B cell (primary cell): Measurements from ENCODE around the gene SLC48A1. TPM values are rescaled to one million over a fixed set of nuclear protein-coding genes. Genes with fewer than 3 reads are reported as not detected.

Source experiments
- ATAC-seq: fragments of 200-7000 bp; cut with Tn5 transposase; one replicate; pipeline ENCODE4 v1.10.0; 2021; ENCODE audit warnings: low read depth, mild to moderate bottlenecking, moderate number of reproducible peaks, moderate library complexity
- CTCF ChIA-PET: fragments of 350-600 bp; sonication (Branson Sonifier 250); formaldehyde crosslinking; loops from one replicate; lab custom pipeline; 2021; ENCODE audit warnings: antibody characterized with exemption, inconsistent platforms; lab: Charles Lee
- POLR2A ChIA-PET: fragments of 350-600 bp; sonication (Branson Sonifier 250); formaldehyde crosslinking; loops from one replicate; lab custom pipeline; 2021; ENCODE audit warnings: antibody characterized with exemption; lab: Charles Lee
- DNase-seq: peaks from one replicate; pipeline ENCODE4 v3.0.0; 2013
- H2AFZ ChIP-seq: 2 replicates; pipeline ENCODE4 v1.6.1; 2012; ENCODE audit warnings: mild to moderate bottlenecking, low read depth, low read length; ENCODE audit not compliant: insufficient read depth, poor library complexity, severe bottlenecking
- H3K27ac ChIP-seq, 2 donors: 1 replicate in 1 of 2; 2 replicates in 1 of 2; pipeline ENCODE4 v1.5.1; 2012 to 2013; ENCODE audit warnings: low read length in 2 of 2, mild to moderate bottlenecking in 2 of 2, moderate library complexity in 1 of 2
- H3K27me3 ChIP-seq, 4 experiments: fragments of 200-600 bp in 1 of 4; sonication (generic) in 1 of 4; replicated peaks in 1 of 4; 1 replicate in 2 of 4; 2 replicates in 2 of 4; pipeline versions ENCODE4 v1.6.1 to v1.7.0; 2013 to 2016; ENCODE audit warnings: low read length in 3 of 4, mild to moderate bottlenecking in 2 of 4, mixed read lengths in 1 of 4, moderate library complexity in 1 of 4; ENCODE audit not compliant: insufficient read depth in 4 of 4, control insufficient read depth in 3 of 4; ENCODE audit errors: control extremely low read depth in 1 of 4
- H3K36me3 ChIP-seq, 2 experiments: replicated peaks in 1 of 2; 1 replicate in 1 of 2; 2 replicates in 1 of 2; pipeline versions ENCODE4 v1.6.1 to v1.7.1; 2013; ENCODE audit warnings: low read length in 1 of 2; ENCODE audit not compliant: insufficient read depth in 2 of 2, control insufficient read depth in 1 of 2; ENCODE audit errors: control extremely low read depth in 1 of 2, extremely low read depth in 1 of 2
- H3K4me1 ChIP-seq, 2 donors: fragments of 200-600 bp in 1 of 2; sonication (generic) in 1 of 2; 1 replicate in 1 of 2; 2 replicates in 1 of 2; pipeline versions ENCODE4 v1.5.1 to v1.6.1; 2013 to 2017; ENCODE audit warnings: low read length in 2 of 2; ENCODE audit not compliant: control insufficient read depth in 2 of 2, insufficient read depth in 2 of 2
- H3K4me2 ChIP-seq: replicated peaks from 2 replicates; pipeline ENCODE3; 2012; ENCODE audit warnings: mild to moderate bottlenecking, low read depth, low read length; ENCODE audit not compliant: poor library complexity, severe bottlenecking
- H3K4me3 ChIP-seq, 5 experiments: fragments of 200-600 bp in 1 of 5; sonication (generic) in 1 of 5; 1 replicate in 3 of 5; 2 replicates in 2 of 5; pipeline versions ENCODE4 v1.5.1 to v1.7.0; 2011 to 2016; ENCODE audit warnings: low read length in 4 of 5, mild to moderate bottlenecking in 4 of 5, low read depth in 2 of 5, control low read depth in 1 of 5, moderate library complexity in 1 of 5; ENCODE audit not compliant: insufficient read depth in 1 of 5; ENCODE audit errors: control extremely low read depth in 1 of 5, extremely low read depth in 1 of 5
- H3K79me2 ChIP-seq: fragments of 200-600 bp; sonication (generic); one replicate; pipeline ENCODE4 v1.6.0; 2016; ENCODE audit warnings: low read length; ENCODE audit not compliant: control insufficient read depth, insufficient read depth
- H3K9ac ChIP-seq: fragments of 200-600 bp; sonication (generic); 2 replicates; pipeline ENCODE4 v1.6.1; 2017; ENCODE audit warnings: mild to moderate bottlenecking, low read length, moderate library complexity
- H3K9me3 ChIP-seq, 3 donors: one replicate each; pipeline versions ENCODE4 v1.6.1 to v1.7.1; 2013; ENCODE audit warnings: low read length in 2 of 3; ENCODE audit not compliant: control insufficient read depth in 2 of 3, insufficient read depth in 1 of 3; ENCODE audit errors: control extremely low read depth in 1 of 3
- H4K20me1 ChIP-seq: 2 replicates; pipeline ENCODE4 v1.6.0; 2012; ENCODE audit warnings: mild to moderate bottlenecking, low read length; ENCODE audit not compliant: insufficient read depth, control insufficient read depth, poor library complexity, severe bottlenecking
- H3K27ac Mint-ChIP-seq: one replicate; pipeline ENCODE4 v1.8.0; 2021; ENCODE audit warnings: mixed read lengths
- H3K27me3 Mint-ChIP-seq: one replicate; pipeline ENCODE4 v1.8.0; 2021; ENCODE audit warnings: mixed read lengths
- H3K4me1 Mint-ChIP-seq: one replicate; pipeline ENCODE4 v1.8.0; 2021; ENCODE audit warnings: mixed read lengths
- H3K4me3 Mint-ChIP-seq: one replicate; pipeline ENCODE4 v1.8.0; 2021; ENCODE audit warnings: mixed read lengths
- H3K9me3 Mint-ChIP-seq: one replicate; pipeline ENCODE4 v1.8.0; 2022; ENCODE audit warnings: mixed read lengths; ENCODE audit not compliant: insufficient read depth
- EZH2 ChIP-seq: IDR thresholded peaks from 2 replicates; pipeline ENCODE4 v1.6.1; 2012; ENCODE audit warnings: borderline replicate concordance, low read depth, mild to moderate bottlenecking, moderate library complexity, low read length; ENCODE audit not compliant: insufficient read depth, poor library complexity, severe bottlenecking
- WGBS: methylation state at CpG from one replicate; pipeline ENCODE4 v1.1.5; 2013; ENCODE audit warnings: missing lambda C conversion rate; ENCODE audit not compliant: insufficient coverage; 5-methylcytosine and 5-hydroxymethylcytosine counted together
- intact Hi-C: fragments of 100-400 bp; cut with micrococcal nuclease; formaldehyde crosslinking; loops from one replicate; pipeline ENCODE4 v1.10.0; 2022
- polyA plus RNA-seq: library from polyadenylated mRNA; depleted of rRNA; stranded (reverse); fragments of >200 nt; gene quantifications from 2 replicates; pipeline ENCODE4 v1.2.3, GENCODE V29; 2012
- total RNA-seq, 2 donors: library from RNA; stranded (reverse); fragments of 120-200 nt in 1 of 2; gene quantifications; 1 replicate in 1 of 2; 2 replicates in 1 of 2; pipeline versions ENCODE4 v1.2.3 to v1.2.4, GENCODE V29; 2013 to 2022
- TF ChIP-seq, protein P1 (sequence below): fragments of 200-600 bp; IDR thresholded peaks from one replicate; pipeline ENCODE4 v1.8.0; 2022; ENCODE audit warnings: antibody characterized with exemption, mild to moderate bottlenecking

SLC48A1 gene
- total and polyA plus RNA-seq, 2 donors (not counting 1 experiment from before 2014, with no cell fraction given) = 8.0 to 20.0 TPM

DNA sequence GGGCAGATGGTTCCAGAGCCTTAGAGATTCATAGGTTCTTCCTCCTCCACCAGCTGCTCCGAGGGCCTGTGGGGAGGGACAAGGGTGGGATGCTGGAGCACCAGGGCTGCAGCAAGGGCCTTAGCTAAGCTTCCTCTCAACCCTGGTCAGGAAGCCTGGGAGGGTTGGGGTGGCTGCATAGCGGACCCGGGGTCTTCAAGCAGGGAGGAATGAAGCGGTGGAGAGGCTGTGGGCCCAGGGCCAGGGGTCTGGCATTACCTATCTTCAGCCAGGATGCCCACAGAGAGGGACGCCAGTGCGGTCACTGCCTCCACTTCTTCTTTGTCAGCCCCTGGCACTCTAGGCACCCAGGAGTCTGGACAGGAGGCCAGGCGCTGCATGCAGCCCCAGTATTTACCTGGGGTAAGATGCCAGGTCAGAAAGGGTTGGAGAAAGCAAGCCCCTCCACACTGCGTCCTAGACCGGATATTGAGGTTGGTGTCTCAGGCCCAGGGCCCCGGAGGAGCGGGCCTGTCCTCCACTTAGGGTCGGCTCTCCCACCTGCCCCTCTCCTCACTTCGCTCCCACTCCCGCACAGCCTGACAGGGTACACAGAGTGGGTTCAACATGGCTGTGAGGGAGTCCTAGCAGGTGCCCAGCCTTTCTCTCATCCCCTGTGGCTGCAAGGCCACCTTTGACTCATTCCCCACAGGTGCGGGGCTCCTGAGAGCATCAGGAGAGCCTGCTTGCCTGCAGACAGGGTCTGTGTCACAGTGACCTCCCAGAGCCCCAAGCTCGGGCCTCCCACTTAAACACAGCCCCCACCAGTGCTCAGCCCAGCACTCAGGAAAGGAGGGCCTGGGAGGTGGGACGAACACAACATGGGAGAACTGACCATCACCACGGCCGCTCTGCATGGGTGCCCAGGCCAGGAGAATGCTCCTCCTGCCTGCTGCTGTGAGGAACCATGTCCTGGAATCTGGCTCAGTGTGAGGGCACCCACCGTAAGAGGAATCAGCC lies 11.1 kb downstream of the SLC48A1 start:
- Histone ChIP-seq H3K4me2 (no peak overlapping the region), H4K20me1 (peaks cover 12% of the 10 kb centered on the region), H3K36me3 (peaks cover 2 to 61% of the 10 kb centered on the region in 2 experiments), H2AFZ (no peak overlapping the region), H3K79me2 (no peaks in the 10 kb centered on the region), H3K27ac (no peak overlapping the region), H3K4me3 (no peak overlapping the region), H3K4me1 (no peaks in the 10 kb centered on the region), H3K9ac (no peak overlapping the region), H3K9me3 (no peaks in the 10 kb centered on the region), H3K27me3 (no peaks in the 10 kb centered on the region)
- 93% methylated on average over 15 of the region's 20 CpGs for WGBS
- DNase-seq = no peak
- intact Hi-C loops = no loop called here
- H3K27me3 Mint-ChIP-seq = no peaks in the 10 kb centered on the region
- ATAC-seq = no peak
- CTCF ChIA-PET = interaction anchor here (2.2 to 38.8 kb wide), 3 partner anchors 51 to 68 kb away, joined by 5 to 1203 read pairs (median 584); partner anchors contain the start of genes ENDOU and RPAP3
- POLR2A ChIA-PET = no interaction called here
- no peak overlapping the region for H3K4me3 Mint-ChIP-seq
- H3K27ac Mint-ChIP-seq = no peak overlapping the region
- no peaks in the 10 kb centered on the region for H3K9me3 Mint-ChIP-seq
- H3K4me1 Mint-ChIP-seq = peaks cover 5% of the 10 kb centered on the region
- TF ChIP-seq, protein P1, sequence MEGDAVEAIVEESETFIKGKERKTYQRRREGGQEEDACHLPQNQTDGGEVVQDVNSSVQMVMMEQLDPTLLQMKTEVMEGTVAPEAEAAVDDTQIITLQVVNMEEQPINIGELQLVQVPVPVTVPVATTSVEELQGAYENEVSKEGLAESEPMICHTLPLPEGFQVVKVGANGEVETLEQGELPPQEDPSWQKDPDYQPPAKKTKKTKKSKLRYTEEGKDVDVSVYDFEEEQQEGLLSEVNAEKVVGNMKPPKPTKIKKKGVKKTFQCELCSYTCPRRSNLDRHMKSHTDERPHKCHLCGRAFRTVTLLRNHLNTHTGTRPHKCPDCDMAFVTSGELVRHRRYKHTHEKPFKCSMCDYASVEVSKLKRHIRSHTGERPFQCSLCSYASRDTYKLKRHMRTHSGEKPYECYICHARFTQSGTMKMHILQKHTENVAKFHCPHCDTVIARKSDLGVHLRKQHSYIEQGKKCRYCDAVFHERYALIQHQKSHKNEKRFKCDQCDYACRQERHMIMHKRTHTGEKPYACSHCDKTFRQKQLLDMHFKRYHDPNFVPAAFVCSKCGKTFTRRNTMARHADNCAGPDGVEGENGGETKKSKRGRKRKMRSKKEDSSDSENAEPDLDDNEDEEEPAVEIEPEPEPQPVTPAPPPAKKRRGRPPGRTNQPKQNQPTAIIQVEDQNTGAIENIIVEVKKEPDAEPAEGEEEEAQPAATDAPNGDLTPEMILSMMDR = no peak
- no peak for TF ChIP-seq EZH2
